Mucosa of rectum (tissue), 2 donors: ENCODE results near the gene PPP1R3F.

Source experiments
- H3K27ac ChIP-seq, 2 donors: one replicate each; pipeline ENCODE4 v1.7.0; 2013; ENCODE audit warnings: inconsistent platforms in 2 of 2, low read depth in 2 of 2, low read length in 2 of 2
- H3K27me3 ChIP-seq, 2 donors: one replicate each; pipeline ENCODE4 v1.7.0; 2013; ENCODE audit warnings: low read length in 2 of 2; ENCODE audit not compliant: control insufficient read depth in 2 of 2, insufficient read depth in 2 of 2
- H3K36me3 ChIP-seq, 2 donors: one replicate each; pipeline ENCODE4 v1.7.0; 2013; ENCODE audit warnings: low read length in 2 of 2; ENCODE audit not compliant: control insufficient read depth in 2 of 2, insufficient read depth in 2 of 2
- H3K4me1 ChIP-seq, 2 donors: one replicate each; pipeline ENCODE4 v1.7.0; 2013; ENCODE audit warnings: low read length in 2 of 2, mild to moderate bottlenecking in 1 of 2; ENCODE audit not compliant: control insufficient read depth in 2 of 2, insufficient read depth in 2 of 2
- H3K4me3 ChIP-seq, 2 donors: one replicate each; pipeline ENCODE4 v1.7.0; 2013; ENCODE audit warnings: low read length in 2 of 2
- H3K9ac ChIP-seq, 2 donors: one replicate each; pipeline ENCODE4 v1.7.0; 2013; ENCODE audit warnings: low read length in 2 of 2, low read depth in 1 of 2, mild to moderate bottlenecking in 1 of 2
- H3K9me3 ChIP-seq, 2 donors: one replicate each; pipeline ENCODE4 v1.7.0; 2013; ENCODE audit warnings: low read length in 2 of 2; ENCODE audit not compliant: control insufficient read depth in 2 of 2
- donor health status: healthy.
- donor health status: Normal muscosa, but diverticular disease.

The PPP1R3F gene, protein sequence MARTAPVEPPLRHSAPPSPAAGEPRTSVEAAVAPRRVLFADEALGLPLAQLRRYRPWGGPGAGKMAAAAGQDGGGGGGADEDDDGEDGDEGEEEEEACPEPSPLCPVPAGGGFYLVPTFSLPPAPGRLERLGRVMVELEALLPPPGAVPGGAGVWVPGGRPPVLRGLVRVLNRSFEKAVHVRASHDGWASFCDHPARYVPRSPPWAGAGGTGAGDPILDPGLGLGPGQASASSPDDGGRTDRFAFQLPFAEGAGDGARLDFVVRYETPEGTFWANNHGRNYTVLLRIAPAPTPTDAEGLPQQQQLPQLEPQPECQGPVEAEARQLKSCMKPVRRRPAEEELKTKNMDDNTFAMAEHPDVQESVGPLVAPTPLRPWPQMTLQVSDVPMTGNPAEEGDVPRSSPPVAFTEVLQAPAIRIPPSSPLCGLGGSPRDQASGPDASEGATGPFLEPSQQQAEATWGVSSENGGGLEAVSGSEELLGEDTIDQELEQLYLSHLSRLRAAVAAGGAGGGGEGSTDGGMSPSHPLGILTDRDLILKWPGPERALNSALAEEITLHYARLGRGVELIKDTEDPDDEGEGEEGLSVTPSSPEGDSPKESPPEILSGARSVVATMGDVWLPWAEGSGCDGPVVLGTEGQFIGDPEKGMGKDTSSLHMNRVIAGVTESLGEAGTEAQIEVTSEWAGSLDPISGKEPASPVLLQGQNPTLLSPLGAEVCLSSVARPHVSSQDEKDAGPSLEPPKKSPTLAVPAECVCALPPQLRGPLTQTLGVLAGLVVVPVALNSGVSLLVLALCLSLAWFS

DNA sequence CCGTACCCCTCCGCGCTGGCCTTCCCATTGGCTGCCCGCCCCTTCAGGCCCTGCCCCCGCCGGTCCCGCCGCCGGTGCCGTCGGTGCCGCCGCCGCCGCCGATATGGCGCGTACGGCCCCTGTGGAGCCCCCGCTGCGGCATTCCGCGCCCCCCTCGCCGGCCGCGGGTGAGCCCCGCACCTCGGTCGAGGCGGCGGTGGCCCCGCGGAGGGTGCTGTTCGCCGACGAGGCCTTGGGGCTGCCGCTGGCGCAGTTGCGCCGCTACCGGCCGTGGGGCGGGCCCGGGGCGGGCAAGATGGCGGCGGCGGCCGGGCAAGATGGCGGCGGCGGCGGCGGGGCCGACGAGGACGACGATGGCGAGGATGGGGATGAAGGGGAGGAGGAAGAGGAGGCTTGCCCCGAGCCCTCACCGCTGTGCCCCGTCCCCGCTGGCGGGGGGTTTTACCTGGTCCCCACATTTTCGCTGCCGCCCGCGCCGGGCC is at the start of gene PPP1R3F:
TSS of gene PPP1R3F (plus strand) at position 27 of the 482 bp plus-strand sequence. CDS start at position 104, 77 bp downstream.
- H3K4me1 ChIP-seq, result peaks cover 18% of the 10 kb centered on the region in 2 donors
- H3K9ac ChIP-seq, result peak within 1 kb of the TSS; percentile 78 to 79
- peak within 1 kb of the TSS; percentile 79 to 86 for H3K4me3 ChIP-seq
- H3K27ac ChIP-seq, result peak within 1 kb of the TSS; percentile 94
- no peaks in the 10 kb centered on the region for H3K36me3 ChIP-seq
- no peaks in the 10 kb centered on the region for H3K9me3 ChIP-seq
- no peaks in the 10 kb centered on the region for H3K27me3 ChIP-seq

DNA sequence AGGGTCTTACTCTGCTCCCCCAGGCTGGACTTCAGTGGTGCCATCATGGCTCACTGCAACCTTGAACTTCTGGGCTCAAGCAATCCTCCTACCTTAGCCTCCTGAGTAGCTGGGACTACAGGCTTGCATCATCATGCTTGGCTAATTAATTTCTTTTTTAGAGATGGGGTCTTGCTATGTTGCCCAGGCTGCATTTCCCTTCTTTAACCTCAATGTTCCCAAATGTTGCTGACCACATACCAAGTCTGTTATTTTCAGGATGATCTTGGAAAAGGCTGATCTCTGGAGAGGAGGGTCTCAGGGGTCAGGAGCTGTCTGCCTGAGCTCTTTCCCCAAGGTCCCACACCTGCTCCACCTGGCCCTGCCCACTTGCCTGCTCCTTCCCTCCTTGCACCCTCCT is 49.5 kb upstream of the PPP1R3F start:
- Histone ChIP-seq H3K9me3 (no peaks in the 10 kb centered on the region), H3K27me3 (no peaks in the 10 kb centered on the region), H3K4me3 (no peak overlapping the region), H3K27ac (no peak overlapping the region), H3K9ac (no peak overlapping the region), H3K36me3 (no peaks in the 10 kb centered on the region), H3K4me1 (no peaks in the 10 kb centered on the region)

DNA sequence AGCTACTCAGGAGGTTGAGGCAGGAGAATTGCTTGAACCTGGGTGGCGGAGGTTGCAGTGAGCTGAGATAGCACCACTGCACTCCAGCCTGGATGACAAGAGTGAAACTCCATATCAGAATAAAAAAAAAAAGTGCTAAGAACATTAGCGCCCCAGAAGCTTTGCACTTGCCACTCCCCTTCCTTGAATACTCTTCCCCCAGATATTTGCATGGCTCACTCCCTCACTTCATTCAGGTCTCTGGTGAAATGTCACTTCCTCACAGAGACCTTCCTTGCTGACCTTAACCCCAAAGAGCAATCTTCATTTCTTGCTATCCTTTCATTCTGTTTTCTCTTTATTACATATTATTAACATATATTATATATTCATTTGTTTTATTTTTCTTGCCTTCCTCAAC is 47.7 kb upstream of the PPP1R3F start:
- no peaks in the 10 kb centered on the region for H3K36me3 ChIP-seq
- no peak overlapping the region for H3K9ac ChIP-seq
- no peaks in the 10 kb centered on the region for H3K9me3 ChIP-seq
- H3K4me3 ChIP-seq, result no peak overlapping the region
- no peak overlapping the region for H3K27ac ChIP-seq
- H3K4me1 ChIP-seq, result no peaks in the 10 kb centered on the region
- no peaks in the 10 kb centered on the region for H3K27me3 ChIP-seq

DNA sequence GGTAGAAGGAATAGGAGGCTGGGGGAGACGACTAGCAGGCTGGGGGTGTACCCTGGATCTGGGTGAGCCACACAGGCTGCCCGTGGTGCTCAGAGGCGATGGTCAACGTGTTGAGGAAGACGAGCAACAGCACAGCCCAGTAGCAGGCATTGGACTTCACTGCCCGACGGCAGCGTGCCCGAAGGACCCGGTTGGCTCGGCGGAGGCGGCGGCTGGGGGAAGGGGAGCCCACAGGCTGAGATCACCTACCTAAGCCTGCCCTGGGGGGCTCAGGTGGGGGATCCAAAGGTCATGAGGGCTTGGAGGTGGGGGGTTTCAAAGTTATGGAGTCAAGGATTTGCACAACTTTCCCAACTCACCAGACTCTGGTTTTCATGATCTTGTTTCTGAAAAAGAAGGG is 43.7 kb upstream of the PPP1R3F start:
- Histone ChIP-seq H3K36me3 (no peaks in the 10 kb centered on the region), H3K27me3 (no peaks in the 10 kb centered on the region), H3K27ac (no peak overlapping the region), H3K9ac (no peak overlapping the region), H3K9me3 (no peaks in the 10 kb centered on the region), H3K4me1 (no peaks in the 10 kb centered on the region), H3K4me3 (no peak overlapping the region)

DNA sequence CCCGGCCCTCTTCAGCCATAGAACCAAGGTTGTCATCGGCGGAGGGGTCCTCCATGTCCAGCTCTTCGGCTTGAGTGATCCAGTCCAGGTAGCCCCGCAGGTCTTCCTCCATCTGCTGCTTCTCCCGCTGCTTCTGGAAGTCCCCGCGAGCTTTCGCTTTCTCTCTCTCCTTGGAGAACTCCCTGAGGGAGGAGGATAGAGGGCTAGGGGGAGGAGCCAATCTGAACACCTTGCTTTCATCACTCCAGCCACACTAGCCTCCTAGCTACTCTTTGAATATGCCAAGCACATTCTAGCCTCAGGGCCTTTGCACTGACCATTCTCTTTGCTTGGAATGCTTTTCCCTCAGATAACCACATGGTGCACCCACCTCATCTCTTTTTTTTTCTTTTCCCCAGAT is 42.6 kb upstream of the PPP1R3F start:
- Histone ChIP-seq H3K36me3 (no peaks in the 10 kb centered on the region), H3K27me3 (no peaks in the 10 kb centered on the region), H3K9ac (no peak overlapping the region), H3K9me3 (no peaks in the 10 kb centered on the region), H3K4me1 (no peaks in the 10 kb centered on the region), H3K27ac (no peak overlapping the region), H3K4me3 (no peak overlapping the region)

DNA sequence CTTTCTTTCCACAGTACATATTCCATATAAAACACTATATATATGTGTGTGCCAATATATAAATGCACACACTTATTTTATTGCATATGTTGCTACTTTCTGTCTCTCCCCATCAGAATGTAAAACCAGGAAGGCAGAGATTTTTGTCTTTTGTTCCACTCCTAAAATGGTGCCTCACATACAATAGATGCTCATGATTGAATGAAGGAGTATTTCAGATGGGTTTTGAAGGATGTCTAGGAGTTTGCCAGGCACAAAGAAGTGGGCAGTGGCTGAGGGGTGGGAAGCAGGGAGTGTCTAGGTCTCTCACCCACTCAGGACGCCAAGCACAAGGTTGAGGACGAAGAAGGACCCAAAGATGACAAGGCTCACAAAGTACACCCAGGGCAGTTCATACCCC is 41.9 kb upstream of the PPP1R3F start:
- Histone ChIP-seq H3K27me3 (no peaks in the 10 kb centered on the region), H3K4me1 (no peaks in the 10 kb centered on the region), H3K4me3 (no peak overlapping the region), H3K9ac (no peak overlapping the region), H3K36me3 (no peaks in the 10 kb centered on the region), H3K9me3 (no peaks in the 10 kb centered on the region), H3K27ac (no peak overlapping the region)

DNA sequence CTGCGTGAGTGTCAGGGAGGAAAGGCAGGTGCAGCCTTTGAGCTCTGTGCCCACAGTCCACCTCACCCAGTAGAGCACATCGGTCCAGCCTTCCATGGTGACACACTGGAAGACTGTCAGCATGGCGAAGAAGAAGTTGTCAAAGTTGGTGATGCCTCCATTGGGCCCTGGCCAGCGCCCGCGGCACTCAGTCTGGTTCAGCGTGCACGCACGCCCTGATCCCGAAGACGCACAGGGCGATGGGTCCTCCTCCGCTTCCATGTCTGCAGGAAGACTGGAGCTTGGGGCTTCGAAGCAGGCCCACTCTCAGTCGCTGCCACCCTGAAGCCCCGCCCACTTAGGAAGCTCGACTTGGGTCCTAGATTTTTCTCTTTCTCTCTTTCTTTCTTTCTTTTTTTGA is 41.4 kb upstream of the PPP1R3F start:
- Histone ChIP-seq H3K9me3 (no peaks in the 10 kb centered on the region), H3K4me3 (no peak overlapping the region), H3K4me1 (no peaks in the 10 kb centered on the region), H3K27ac (no peak overlapping the region), H3K27me3 (no peaks in the 10 kb centered on the region), H3K9ac (no peak overlapping the region), H3K36me3 (no peaks in the 10 kb centered on the region)

DNA sequence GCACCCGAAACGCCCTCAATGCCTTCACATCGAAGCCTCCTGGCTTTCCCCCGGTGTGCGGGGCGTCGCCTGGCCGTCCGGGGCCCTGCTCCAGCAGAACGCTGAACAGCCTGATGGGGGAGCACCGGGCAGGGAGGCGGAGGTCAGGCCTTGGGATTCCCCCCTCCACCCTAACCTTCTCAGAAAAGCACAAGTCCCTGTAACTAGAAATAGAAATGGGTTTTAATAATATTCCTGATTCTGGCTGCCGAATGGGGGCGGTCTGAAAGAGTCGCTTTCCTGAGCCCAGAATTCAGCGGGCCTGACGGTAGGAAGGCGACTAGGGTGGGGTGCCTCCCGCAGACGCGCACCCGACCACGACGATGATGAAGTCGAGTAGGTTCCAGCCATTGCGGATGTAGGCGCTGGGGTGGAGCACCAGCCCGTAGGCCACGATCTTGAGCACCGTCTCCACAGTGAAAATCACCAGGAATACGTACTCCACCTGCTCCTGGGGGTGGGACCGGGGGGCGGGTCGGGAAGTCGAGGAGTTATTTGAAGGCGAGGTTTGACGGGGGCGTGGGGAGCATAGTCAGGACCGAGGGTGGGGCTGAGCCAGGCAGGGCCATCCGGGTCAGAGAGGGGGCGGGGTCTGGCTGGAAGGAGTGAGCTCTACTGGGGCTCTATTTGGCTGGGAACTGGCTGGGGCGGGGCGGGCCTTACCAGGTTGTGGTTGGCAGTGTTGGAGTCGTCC is 38.9 kb upstream of the PPP1R3F start:
- Histone ChIP-seq H3K4me3 (peak overlapping the region; percentile 49 to 61), H3K27ac (peak overlapping the region; percentile 61 to 68), H3K4me1 (no peaks in the 10 kb centered on the region), H3K36me3 (no peaks in the 10 kb centered on the region), H3K9ac (peak overlapping the region; percentile 60 to 61), H3K27me3 (no peaks in the 10 kb centered on the region), H3K9me3 (no peaks in the 10 kb centered on the region)

DNA sequence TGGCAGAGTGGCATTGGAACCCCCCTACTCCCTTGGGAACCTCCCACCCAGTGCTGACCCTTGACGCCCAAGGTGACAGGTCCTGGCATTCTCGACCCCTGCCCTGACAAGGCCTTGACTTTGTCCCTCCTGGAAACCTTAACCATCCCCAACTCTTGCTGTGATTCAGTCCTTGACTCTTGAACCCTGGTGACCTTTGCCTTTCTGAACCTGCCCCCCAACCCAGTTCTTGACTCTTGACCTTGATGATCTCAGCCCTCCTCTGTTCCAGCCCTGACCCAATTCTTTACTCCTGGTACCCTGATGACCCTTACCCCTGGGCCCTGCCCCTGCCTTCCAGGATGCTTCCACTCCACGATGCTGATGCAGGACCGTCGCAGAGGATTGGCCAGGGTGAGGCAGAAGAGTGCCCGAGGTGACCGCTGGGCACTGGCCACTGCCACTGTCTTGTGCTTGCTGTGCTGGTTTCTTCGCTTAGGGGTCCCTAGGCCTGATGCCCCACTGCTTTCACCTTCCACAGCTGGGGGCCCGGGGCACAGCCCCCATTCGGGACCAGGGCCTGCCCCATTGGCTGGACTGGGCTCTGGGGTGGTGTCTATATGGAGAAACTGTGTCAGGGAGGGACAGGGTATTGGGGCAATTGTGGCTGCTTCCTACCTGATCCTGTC is 38.1 kb upstream of the PPP1R3F start:
- Histone ChIP-seq H3K27me3 (no peaks in the 10 kb centered on the region), H3K36me3 (no peaks in the 10 kb centered on the region), H3K9me3 (no peaks in the 10 kb centered on the region), H3K4me3 (no peak overlapping the region), H3K9ac (no peak overlapping the region), H3K27ac (peak overlapping the region; percentile 35 to 61), H3K4me1 (no peaks in the 10 kb centered on the region)
